NCI-H1694 treated with DMSO at 0.1 percent for 48 hours (cell line): ENCODE measurements around the gene PSMA3.

Experiments used
- DNase-seq: peaks from one replicate; lab custom pipeline; 2025; lab: John Stamatoyannopoulos, UW

PSMA3 gene

GRCh38 chr14:58272588-58273372, 28.1 kb downstream of the PSMA3 start:
- no peak for DNase-seq

DNA sequence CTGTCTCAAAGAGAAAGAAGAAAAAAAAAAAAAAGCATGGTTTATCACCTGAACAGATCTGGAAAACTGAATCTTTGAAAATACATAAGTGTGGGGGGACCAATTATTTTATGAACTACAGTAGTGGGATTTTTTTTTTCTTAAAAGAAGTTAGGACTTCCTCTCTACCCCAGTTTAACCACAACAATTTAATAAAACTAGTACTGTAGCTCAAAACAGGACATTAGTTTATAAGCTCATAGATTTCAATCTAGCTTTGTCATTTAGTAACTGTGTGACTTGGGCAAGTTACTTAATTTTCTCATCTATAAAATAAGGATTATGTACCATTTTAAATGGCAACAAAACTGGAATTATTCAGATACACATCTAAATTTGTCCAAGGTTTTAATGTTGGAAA, 30.2 kb downstream of the PSMA3 start:
- DNase-seq: no peak

- no peak for DNase-seq
Measured at GRCh38 chr14:58275527-58276190, 31.0 kb downstream of the PSMA3 start.

GRCh38 chr14:58276208-58276607, 31.6 kb downstream of the PSMA3 start:
- no peak for DNase-seq

GRCh38 chr14:58278177-58278576, 33.5 kb downstream of the PSMA3 start:
- no peak for DNase-seq

DNA sequence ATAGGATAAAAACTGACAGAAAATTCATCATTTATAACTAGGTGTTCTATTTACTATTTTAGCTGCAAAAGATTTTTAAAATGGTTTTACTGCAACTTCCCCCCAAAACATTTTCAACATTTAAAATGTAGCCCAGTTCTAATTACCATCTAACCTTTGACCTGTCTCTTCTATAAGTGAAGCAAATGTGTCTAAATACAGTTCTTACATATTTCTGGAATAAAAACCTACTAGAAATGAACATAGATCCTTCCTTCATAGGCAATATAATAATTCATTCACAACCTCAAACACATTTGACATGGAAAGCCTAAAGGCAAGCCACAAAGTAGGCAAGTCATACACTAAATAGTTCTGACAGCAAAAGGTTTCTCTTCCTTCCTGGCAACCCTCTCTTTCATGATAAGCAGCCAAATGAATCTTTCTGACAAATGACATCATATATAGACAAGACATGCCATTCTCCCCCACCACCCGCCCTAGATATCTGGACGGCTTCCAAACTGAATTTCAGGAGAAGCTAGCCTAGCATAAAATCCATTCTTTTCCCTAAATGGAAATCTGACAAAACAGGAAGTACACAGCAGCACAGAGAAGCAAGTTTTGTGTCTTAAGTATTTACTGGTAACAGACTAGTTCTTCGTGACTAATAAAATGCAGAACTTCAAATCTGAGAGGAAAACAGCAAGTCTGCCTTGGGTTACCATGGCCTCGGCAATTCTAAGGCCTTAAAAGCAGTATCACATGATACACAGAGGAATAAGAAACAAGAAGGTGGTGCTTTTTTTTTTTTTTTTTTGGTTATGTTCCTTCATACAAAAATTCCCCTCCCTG, 36.5 kb downstream of the PSMA3 start:
- DNase-seq: no peak

DNA sequence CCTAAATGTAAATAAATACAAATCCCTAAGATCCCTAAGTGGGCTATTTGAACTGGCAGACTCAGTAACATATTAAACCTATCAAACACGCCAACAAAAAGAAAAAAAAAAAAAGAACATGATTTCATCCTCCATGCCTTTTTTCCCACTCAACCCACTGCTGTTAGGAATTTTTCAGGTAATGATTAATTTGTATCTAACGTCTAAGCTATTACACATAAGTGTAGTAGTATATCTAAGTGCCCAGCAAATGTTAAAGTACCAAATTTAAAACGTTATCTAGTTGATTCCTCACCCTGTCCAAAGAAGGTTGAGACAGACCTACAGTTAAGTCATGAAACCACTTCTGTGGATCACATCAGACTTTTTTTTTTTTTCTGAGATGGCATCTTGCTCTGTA, 37.3 kb downstream of the PSMA3 start:
- no peak for DNase-seq

- DNase-seq: no peak
Measured at GRCh38 chr14:58282925-58283593, 38.4 kb downstream of the PSMA3 start.

GRCh38 chr14:58283730-58284129, 39.1 kb downstream of the PSMA3 start:
- no peak for DNase-seq

- no peak for DNase-seq
Measured at GRCh38 chr14:58285132-58285531, 40.5 kb downstream of the PSMA3 start.

GRCh38 chr14:58287607-58288042, 43.0 kb downstream of the PSMA3 start:
- DNase-seq: no peak

DNA sequence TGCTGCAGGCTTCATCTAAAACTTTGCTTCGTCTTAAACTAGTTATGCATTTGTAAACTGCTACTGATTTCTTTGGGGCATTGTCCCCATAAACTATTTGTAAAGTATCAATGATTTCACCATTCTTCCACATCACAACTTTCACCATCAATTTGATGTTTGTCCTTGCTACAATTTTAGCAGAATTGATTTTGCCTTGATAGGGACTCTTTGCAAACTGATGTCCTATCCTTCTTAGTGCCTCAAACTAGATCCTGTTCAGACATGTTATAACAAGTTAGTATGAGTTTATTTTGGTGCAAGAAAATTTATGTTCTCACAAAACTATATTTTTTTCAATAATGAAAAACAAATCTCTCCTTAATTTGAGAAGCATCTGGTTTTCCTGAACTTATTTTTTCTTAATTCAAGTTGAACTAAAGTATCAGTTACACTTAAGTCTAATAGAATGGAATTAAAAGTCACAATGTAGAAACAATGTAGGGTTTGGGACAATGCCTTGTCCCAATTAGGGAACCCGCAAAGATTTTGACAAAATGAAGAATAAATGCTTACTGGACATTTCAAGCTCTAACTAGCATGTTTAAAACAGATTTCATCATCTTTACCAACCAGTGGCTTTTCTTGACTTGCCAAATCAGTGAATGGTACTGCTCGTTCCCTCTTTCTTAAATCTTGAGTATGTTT, 43.6 kb downstream of the PSMA3 start:
- no peak for DNase-seq

GRCh38 chr14:58291646-58292045, 47.0 kb downstream of the PSMA3 start:
- no peak for DNase-seq

GRCh38 chr14:58292187-58292586, 47.5 kb downstream of the PSMA3 start:
- DNase-seq: no peak

- DNase-seq: no peak
Measured at GRCh38 chr14:58294201-58294600, 49.6 kb downstream of the PSMA3 start.

DNA sequence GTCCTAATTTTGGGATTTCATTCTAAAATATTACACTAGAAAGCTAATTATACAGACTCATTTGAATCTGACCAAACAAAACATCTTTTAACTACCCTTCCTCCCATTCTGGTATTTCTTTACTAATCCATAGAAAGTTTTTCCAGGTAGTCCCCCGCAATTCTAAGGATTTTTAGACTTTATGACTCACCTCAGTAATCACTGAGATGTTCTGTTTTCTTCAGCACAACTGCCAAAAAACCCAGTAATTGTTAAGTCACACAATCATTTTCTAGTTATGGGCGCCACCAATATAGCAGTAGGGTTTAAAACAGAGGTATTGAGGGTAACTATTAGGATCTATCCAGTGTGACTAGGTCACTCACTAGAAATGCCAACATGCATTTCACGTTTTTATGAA, 52.1 kb downstream of the PSMA3 start:
- DNase-seq: no peak

DNA sequence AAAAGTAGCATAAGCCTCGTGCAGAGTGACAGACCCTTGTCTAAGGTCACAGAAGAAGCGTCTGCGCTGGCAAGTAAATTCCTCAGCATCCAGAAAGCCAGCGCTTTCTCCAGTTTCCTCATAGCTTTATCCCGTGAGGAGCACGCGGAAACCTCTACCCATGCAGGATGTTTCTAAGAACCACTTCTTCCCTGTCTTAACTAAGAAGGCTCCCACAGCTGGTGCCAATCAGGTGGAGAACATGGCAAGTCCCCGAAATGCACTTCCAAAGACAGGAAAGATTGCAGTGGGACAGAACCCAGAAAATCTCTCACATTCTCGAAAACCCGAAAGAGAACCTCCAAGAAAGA, 52.7 kb downstream of the PSMA3 start:
- peak; percentile 68 for DNase-seq

- DNase-seq: peak; percentile 100
Measured at GRCh38 chr14:58297762-58298476, 53.3 kb downstream of the PSMA3 start.

DNA sequence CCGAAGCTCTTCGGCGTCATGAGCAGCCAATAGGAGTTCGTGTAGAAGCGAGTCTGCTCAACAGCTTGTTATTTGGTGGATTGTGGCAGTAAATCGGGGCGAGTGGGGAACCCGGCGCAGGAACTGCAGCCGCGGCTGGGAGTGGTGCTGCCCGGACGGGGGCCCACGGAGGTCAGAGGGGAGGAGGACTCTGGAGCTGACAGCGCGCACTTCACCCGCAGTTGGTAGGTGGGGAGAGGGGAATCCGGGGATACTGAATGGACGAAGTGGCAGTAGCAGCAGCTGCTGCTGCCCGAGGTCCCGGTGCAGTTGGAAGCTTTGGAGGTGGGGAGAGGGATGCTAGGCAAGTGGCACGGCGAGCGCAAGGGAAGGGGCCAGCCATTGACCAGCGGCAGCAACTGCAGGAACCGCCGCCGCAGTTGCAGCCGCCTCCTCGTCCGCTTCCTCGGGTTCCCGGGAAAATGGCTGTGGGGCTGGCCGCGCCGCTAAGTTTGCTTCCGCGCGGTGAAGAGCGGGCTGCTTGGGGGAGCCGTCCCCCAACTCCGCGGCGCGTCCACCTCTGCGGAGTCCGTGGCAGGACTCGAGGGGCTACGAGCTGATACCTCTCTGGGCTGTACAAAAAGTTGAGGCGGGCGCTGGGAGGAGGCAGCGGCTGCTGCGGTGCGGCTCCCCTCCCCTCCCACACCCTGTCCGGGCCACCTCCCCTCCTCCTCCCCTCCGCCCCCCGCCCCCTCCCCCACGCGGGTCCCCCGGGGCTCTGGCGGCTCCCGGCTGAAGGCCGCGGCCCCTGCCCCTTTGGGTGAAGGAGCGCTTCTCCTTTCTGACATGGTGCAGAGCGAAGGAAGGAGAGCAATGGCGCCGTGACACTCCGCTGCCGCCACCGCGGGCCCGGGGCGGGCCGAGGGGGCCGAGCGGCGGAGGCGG, 54.1 kb downstream of the PSMA3 start, which contains the start of gene ARID4A:
TSS of gene ARID4A (plus strand) at position 79 of the 924 bp plus-strand sequence. CDS start 1,300 bp downstream, outside the sequence.
- DNase-seq: no peak
